HG03060 (cell line): ENCODE results near the gene MLEC.

Source experiments
- ATAC-seq: cut with Tn5 transposase; IDR thresholded peaks from one replicate; pipeline ENCODE4 v1.9.1; 2021; ENCODE audit warnings: low read depth, moderate number of reproducible peaks; ENCODE audit not compliant: unreplicated experiment

Gene MLEC

DNA sequence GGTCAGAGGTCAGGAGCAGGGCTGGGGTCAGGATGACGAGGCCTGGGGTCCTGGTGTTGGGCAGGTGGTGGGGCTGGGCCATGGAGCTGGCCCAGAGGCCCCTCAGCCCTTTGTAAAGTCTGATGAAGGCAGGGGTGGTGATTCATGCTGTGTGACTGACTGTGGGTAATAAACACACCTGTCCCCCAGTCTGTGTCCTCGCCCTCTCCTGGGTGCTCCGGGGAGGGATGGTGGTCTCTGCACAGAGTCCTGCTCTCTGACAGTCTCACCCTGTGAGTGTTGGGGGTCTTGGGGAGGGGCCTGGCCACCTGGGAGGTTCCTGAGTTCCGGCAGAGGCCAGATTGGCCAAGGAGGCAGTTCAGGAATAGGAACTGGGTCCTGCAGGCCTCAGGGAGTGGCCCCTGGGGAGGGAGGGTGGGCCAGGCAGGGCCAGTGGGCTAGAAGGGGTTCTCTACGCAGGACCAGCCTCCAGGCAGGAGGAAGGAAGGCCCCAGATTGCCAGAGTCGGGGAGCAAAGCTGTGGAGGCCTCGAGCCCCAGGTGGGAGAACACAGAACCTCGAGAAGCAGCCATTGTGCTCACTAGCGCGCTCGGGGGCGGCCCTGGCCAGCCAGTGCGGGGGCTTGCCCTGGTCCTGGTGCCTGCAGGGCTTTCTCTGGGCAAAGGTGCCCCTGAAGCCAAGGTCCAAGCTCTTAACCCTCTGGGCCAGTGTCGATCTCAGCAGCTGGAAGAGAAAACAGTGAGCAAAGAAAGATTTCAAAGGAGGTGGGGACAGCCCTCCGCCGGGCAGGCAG lies 53.1 kb downstream of the MLEC start:
- no peak for ATAC-seq

DNA sequence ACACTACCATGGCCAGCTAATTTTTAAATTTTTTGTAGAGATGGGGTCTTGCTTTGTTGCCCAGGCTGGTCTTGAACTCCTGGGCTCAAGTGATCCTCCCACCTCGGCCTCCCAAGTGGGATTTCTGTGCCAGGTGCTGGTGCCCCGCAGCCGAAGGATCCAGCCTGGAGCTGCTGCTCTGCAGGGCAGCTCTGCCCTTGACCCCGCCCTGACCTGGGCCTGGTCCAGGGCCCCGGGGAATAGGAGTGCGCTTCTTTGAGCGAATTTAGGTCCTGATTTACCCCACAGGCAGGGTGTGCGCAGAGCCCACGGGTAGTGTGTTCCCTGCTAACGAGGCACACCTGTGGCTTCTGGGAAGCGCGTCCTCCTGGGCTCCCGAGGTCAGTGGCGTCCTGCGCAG lies 53.9 kb downstream of the MLEC start:
- ATAC-seq: no peak

DNA sequence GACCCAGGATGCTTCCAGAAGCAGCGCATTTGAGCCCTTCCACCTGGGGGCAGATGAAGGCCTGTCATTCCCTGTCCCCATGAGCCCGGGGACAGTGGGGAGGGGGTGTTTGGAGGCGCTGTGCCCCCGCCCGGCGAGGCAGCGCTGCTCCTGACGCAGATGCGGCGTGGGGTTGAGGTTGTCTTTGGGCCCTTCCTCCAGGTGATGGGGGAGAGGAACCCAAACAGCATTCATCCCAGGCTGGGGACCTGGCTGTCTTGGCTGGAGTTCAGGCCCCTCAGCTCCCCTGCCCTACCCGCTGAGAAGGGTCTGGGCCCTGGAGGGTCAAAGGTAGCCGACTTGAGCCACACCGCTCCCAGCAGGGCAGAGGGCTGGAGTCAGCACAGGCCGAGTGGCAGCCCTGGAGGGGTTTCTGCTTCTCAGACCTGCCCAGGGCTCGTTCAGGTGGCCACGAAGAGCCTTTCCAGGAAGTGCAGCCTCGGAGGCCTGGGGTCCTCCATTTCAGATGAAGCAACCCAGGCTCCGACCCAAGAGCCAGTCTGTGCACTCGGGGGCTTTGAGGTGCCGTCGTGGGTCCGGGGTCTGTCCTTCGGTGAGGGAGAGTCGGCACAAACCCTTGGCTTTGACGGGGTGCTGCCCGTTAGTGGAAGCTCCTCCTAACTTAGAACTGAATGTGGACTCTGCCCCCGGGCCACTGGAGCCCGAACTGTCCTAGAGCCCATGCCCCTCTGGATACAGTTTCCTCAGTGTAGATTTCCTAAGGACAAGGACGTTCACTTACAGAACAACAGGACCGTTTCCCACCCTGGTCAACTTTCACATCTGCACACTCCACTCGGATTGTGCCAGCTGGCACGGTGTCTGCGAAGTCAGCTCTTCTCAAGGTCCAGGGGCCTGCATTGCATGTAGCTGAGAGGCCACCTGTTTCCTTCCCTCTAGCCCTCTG lies 54.8 kb downstream of the MLEC start:
- no peak for ATAC-seq

- no peak for ATAC-seq
Measured at GRCh38 chr12:120744922-120745493, 58.1 kb downstream of the MLEC start.

- no peak for ATAC-seq
Measured at GRCh38 chr12:120748242-120748641, 61.3 kb downstream of the MLEC start.

DNA sequence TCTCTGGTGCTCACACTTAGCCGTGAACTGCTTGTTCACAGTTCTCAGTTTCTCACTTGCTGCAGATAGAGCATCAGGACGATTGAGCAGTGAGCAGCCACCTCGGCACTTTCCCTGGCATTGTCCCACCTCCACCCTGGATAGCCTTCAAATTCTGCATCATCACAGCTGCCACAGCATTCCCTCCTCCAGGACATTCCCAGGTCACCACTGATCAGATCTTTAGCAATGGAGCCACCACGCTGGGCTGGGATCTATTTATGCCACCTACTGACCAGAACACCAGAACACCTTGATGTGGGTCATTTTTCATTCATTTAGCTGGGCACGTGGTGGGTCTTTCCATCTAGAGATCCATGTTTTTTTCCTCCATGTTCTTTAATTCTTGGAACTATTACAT lies 62.3 kb downstream of the MLEC start:
- ATAC-seq: no peak

DNA sequence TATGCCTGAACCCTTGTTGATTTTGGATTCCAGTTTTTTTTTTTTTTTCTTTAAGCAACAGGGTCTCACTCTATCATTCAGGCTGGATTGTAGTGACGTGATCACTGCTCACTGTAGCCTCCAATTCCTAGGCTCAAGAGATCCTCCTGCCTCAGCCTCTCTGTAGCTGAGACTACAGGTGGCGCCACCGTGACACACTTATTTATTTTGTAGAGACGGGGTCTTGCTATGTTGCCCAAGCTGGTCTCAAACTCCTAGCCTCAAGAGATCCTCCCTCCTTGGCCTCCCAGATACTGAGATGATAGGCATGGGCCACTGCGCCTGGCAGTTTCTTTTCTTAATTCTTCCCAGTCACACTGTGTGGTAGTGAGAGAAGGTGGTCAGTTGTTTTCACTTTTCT lies 63.9 kb downstream of the MLEC start:
- ATAC-seq: no peak

- no peak for ATAC-seq
Measured at GRCh38 chr12:120751389-120751788, 64.4 kb downstream of the MLEC start.
